ENCODE data around the gene CALHM2. TPM values are rescaled to one million over a fixed set of nuclear protein-coding genes. Genes with fewer than 3 reads are reported as not detected.

Gene CALHM2
- polyA plus RNA-seq, 1 donor from 2014 or later: 35.0 TPM

DNA sequence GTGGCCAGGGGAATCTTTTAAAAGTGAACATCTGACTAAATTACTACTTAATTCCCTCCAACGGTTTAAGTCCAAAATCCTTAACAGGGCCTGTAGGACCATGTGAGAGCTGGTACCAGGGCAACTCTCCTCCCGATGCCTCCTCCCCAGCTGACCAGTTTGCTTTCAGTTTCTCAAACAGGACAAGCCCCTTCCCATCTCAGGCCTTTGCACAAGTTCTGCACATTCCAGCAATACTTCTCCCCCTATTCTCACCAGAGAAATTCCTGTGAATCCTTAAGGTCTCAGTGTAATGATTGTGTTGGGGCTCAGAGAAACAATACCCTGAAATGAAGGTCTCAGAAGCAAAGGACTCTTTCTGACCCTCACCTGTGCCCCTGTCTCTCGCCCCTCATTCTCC lies 14.6 kb upstream of the CALHM2 start:
- Mint-ChIP-seq H3K4me1 (peaks cover 44 to 54% (median 50%) of the 10 kb centered on the region in 3 donors), H3K27me3 (no peaks in the 10 kb centered on the region), H3K9me3 (no peaks in the 10 kb centered on the region), H3K4me3 (peak overlapping the region; percentile 6 to 89 (median 64)), H3K27ac (peak overlapping the region; percentile 87 to 97 (median 94)), H3K36me3 (no peaks in the 10 kb centered on the region)

DNA sequence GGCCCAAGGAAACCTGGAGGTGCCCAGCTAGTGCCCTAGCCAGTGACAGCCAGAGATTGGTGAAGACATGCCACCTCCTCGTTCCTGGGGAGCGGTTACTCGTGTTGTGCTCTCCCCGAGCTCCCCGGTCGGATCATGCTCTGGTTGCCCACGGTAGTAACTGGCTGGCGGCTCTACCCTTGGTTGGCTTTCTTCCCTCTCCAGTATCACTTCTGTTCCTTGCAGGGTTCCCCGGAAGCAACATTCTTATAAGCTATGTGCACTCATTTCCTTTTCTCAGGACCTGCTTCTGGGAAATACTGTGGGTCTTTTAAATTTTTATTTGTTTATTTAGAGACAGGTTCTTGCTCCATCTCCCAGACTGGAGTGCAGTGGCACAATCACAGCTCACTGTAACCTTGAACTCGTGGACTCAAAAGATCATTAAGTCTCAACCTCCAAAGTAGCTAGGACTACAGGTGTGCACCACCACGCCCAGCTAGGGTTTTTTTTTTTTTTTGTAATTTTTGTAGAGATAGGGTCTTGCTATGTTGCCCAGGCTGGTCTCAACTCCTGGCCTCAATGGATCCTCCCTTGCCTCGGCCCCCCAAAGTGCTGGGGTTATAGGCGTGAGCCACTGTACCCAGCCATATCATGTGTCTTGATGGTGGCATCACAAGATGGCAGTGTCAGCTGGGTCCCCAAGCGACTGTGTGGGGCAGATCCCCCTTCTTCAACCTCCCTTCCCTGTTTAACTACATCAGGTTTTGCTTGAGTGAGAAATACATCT lies 13.4 kb upstream of the CALHM2 start:
- peak overlapping the region in 2 of 3 donors; percentile 60 to 73 for H3K27ac Mint-ChIP-seq
- peak overlapping the region in 1 of 4 donors; percentile 45 for H3K4me3 Mint-ChIP-seq
- H3K36me3 Mint-ChIP-seq: no peaks in the 10 kb centered on the region
- H3K27me3 Mint-ChIP-seq: no peaks in the 10 kb centered on the region
- no peaks in the 10 kb centered on the region for H3K9me3 Mint-ChIP-seq
- H3K4me1 Mint-ChIP-seq: peaks cover 37 to 45% (median 44%) of the 10 kb centered on the region in 3 donors

DNA sequence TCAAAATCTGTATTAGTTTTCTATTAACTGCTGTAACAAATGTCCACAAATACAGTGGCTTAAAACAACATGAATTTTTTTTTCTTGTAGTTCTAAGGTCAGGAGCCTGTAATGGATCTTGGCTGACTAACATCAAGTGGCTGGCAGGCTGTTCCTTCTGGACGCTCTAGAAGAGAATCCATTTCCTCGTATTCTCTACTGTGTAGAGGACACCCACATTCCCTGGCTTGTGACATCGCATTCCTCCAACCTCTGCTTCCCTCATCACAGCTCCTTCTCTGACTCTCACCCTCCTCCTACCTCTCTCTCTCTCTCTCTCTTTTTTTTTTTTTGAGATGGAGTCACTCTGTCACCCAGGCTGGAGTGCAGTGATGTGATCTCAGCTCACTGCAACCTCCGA lies 11.3 kb upstream of the CALHM2 start:
- H3K27me3 Mint-ChIP-seq: peaks cover 2% of the 10 kb centered on the region
- no peaks in the 10 kb centered on the region for H3K9me3 Mint-ChIP-seq
- peak overlapping the region in 1 of 3 donors; percentile 42 for H3K27ac Mint-ChIP-seq
- H3K36me3 Mint-ChIP-seq: no peaks in the 10 kb centered on the region
- H3K4me1 Mint-ChIP-seq: peaks cover 29 to 41% (median 34%) of the 10 kb centered on the region in 3 donors
- peak overlapping the region in 1 of 4 donors; percentile 17 for H3K4me3 Mint-ChIP-seq

DNA sequence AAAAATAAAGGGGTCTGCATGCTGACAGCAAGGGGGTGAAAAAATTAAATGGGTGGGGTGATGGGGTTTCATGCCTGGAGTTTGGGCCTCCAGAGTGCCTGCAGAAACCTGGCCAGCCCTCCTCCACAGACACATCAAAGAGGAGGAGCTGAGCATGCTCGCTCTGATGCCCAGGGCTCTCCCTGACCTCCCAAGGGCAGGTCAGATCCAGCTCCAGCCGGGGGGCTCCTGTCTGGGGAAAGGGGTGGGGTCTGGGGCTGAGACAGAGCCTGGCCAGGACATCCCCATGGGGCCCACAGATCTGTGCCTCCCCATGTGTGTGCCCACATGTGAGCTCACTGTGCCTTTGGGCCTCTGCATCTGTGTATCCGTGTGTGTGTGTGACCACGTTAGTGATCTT lies 7.4 kb upstream of the CALHM2 start:
- Mint-ChIP-seq H3K4me1 (peaks cover 12 to 14% (median 14%) of the 10 kb centered on the region in 3 donors), H3K27ac (peak overlapping the region in 1 of 3 donors; percentile 22), H3K27me3 (peaks cover 2% of the 10 kb centered on the region), H3K4me3 (peak overlapping the region in 1 of 4 donors; percentile 85), H3K36me3 (no peaks in the 10 kb centered on the region), H3K9me3 (no peaks in the 10 kb centered on the region)

DNA sequence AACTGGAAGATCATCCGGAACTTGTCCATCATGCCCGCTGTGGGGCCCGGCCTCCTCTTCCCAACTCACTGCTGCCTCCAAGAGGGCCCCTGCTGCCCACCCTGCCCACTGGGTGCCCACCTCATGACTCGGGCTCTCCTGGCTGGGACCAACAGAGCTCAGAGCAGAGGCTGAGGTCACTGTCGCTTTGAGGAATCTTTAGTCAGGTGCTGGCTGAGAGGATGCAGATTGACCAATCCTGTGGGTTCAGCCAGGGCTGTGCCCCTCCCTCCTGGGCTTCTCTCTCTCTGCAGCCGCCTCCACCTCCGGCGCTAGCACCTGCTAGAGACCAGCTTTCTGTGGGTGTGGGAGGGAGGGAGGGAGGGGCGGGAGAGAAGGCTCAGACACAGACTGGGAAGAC lies 6.5 kb upstream of the CALHM2 start, which contains the start of gene CALHM1:
TSS of gene CALHM1 (minus strand) at position 181 of the 400 bp plus-strand sequence. CDS start at position 32, 149 bp downstream.
- H3K9me3 Mint-ChIP-seq: no peaks in the 10 kb centered on the region
- H3K36me3 Mint-ChIP-seq: no peaks in the 10 kb centered on the region
- peaks cover 2% of the 10 kb centered on the region for H3K27me3 Mint-ChIP-seq
- H3K27ac Mint-ChIP-seq: peak within 1 kb of the TSS in 1 of 3 donors; percentile 75
- peaks cover 11 to 12% (median 11%) of the 10 kb centered on the region in 3 donors for H3K4me1 Mint-ChIP-seq
- peak within 1 kb of the TSS; percentile 38 to 85 (median 60) for H3K4me3 Mint-ChIP-seq

DNA sequence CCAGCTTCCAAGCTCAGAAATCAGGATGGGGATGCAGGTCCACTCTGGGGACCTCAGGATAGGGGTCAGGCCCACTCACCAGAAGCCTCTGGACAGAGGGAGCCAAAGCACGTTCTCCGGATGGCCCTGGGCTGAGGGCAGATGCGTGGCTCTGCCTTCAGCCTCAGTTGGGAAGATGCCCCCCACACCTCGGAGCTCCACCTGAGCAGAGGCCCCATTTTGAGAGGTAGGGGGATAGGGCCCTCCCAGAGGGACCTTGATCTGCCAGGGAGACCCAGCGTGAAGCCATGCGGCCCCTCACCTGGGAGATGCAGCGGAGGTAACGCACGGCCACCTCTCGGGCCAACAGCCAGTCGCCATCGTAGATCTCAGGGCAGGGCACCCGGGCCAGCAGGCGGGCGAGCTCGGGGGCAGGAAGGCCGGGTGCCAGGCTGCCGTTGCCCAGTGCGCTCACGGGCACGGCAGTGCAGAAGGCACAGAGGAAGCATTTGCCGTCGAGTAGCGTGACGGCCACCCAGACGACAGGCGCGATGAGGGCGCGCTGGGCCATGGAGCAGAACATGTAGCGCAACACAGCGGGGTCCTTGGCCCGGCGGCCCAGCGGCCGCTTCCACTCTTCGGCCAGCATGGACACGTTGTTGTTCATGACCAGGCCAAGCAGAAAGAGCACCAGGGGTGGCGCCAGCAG lies 5.9 kb upstream of the CALHM2 start:
- H3K27me3 Mint-ChIP-seq: peaks cover 2% of the 10 kb centered on the region
- peaks cover 12 to 16% (median 14%) of the 10 kb centered on the region in 3 donors for H3K4me1 Mint-ChIP-seq
- peak overlapping the region in 1 of 3 donors; percentile 75 for H3K27ac Mint-ChIP-seq
- H3K4me3 Mint-ChIP-seq: peak overlapping the region in 1 of 4 donors; percentile 54
- no peaks in the 10 kb centered on the region for H3K36me3 Mint-ChIP-seq
- no peaks in the 10 kb centered on the region for H3K9me3 Mint-ChIP-seq

DNA sequence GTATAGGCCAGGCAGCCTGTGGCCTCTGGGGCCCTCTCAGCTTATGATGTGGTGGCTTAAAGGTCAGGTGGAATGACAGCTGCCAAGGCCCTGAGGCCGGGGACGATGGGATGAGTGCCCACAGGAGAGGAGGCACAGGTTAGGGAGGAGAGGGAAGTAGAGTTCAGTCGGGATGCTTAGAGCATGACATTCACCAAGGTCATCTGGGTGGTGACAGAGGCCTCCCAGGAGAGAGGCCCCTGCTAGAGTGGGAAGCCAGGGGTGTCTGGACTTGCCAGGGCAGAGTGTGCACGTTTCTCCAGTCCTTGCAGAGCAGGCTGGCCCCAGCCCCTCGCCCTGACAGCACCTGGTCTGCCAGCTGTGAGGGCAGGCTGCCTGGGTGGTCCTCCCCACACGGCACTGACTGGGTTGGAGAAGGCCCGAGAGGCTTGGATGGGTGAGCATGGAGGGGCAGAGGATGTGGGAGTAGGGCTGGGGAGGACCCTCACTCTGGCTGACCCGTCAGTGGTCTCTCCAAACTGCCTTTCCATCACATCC lies 5.1 kb upstream of the CALHM2 start:
- Mint-ChIP-seq H3K9me3 (no peaks in the 10 kb centered on the region), H3K27ac (peak overlapping the region in 1 of 3 donors; percentile 41), H3K4me3 (peak overlapping the region in 3 of 4 donors; percentile 68 to 80 (median 72))

DNA sequence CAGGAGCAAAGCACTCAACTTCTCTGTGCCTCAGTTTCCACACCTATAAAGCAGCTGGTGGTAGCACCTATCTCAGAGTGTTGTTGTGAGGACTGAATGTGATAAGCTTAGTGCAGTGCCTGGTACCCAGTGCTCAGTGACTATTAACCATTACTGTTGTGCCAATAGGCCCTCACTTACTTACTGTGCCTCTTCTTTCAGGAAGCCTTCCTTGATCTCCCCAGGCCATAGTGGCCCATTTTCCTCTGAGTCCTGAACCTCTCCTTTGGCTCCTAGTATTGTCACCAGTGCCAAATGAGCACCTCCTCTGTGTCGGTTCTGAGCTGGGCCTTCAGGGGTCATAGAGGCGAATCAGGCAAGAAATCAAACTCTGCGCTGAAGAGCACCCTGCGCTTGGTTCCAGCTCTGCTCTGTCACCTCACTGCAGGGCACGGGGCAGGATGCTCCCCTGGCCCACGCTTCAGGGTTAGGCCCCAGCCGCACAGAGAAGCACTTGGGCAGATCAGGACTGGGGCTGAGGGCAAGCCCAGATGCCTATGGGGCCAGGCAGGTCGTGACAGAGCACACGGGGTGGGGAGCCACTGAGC lies 4.0 kb upstream of the CALHM2 start:
- peak overlapping the region in 1 of 3 donors; percentile 75 for H3K27ac Mint-ChIP-seq
- H3K27me3 Mint-ChIP-seq: peaks cover 2% of the 10 kb centered on the region
- no peaks in the 10 kb centered on the region for H3K36me3 Mint-ChIP-seq
- no peak overlapping the region for H3K4me3 Mint-ChIP-seq
- no peaks in the 10 kb centered on the region for H3K9me3 Mint-ChIP-seq
- peaks cover 17 to 22% (median 17%) of the 10 kb centered on the region in 3 donors for H3K4me1 Mint-ChIP-seq

More for the DNA sequence above, 5.1 kb upstream of the CALHM2 start:
- Mint-ChIP-seq H3K4me1 (peaks cover 16 to 21% (median 17%) of the 10 kb centered on the region in 3 donors), H3K27me3 (peaks cover 2% of the 10 kb centered on the region), H3K36me3 (no peaks in the 10 kb centered on the region)

DNA sequence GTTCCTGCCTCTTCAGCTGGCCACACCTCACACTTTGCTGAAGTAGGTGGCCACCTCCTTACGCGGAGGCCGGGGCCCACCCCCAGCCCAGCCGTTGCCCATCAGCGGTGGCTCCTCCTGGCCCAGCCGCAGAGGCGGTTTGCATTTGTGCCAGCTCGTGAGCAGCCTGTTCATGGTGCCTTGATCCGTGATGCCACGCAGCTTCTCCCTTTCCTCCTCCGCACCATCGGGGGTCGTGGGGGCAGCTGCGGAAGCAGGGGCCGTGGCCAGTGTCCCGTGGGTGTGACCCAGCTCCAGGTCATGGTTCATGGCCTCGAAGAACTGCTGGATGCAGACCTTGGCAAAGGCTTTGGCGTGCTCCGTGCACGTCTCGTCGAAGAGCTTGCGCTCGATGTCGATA lies 3.1 kb upstream of the CALHM2 start:
- H3K9me3 Mint-ChIP-seq: no peaks in the 10 kb centered on the region
- H3K4me1 Mint-ChIP-seq: peaks cover 25 to 31% (median 26%) of the 10 kb centered on the region in 3 donors
- peak overlapping the region in 1 of 4 donors; percentile 31 for H3K4me3 Mint-ChIP-seq
- H3K36me3 Mint-ChIP-seq: no peaks in the 10 kb centered on the region
- H3K27me3 Mint-ChIP-seq: peaks cover 1% of the 10 kb centered on the region
- H3K27ac Mint-ChIP-seq: no peak overlapping the region

DNA sequence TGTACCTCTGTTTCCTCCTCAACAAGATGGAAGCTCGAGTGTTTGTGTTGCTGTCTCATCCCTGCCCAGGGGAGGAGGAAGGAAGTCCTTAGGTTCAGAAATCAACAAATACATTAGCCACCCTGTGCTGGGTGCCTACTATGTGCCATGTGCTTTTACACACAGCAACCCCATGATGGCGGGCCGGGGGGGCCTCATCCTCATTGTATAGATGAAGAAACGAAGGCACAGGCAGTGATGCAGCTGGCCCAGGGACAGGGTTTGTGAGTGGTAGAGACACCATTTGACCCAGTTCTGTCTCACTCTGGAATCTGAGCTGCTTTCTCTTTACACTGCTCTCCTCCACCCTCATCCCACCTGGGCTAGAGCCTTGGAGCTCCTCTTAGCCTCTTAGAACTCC lies 1.9 kb upstream of the CALHM2 start:
- Mint-ChIP-seq H3K9me3 (no peaks in the 10 kb centered on the region), H3K4me3 (peak overlapping the region in 1 of 4 donors; percentile 91), H3K4me1 (peaks cover 26 to 37% (median 31%) of the 10 kb centered on the region in 3 donors), H3K27me3 (no peaks in the 10 kb centered on the region), H3K27ac (peak overlapping the region in 1 of 3 donors; percentile 47), H3K36me3 (peaks cover 3% of the 10 kb centered on the region)

DNA sequence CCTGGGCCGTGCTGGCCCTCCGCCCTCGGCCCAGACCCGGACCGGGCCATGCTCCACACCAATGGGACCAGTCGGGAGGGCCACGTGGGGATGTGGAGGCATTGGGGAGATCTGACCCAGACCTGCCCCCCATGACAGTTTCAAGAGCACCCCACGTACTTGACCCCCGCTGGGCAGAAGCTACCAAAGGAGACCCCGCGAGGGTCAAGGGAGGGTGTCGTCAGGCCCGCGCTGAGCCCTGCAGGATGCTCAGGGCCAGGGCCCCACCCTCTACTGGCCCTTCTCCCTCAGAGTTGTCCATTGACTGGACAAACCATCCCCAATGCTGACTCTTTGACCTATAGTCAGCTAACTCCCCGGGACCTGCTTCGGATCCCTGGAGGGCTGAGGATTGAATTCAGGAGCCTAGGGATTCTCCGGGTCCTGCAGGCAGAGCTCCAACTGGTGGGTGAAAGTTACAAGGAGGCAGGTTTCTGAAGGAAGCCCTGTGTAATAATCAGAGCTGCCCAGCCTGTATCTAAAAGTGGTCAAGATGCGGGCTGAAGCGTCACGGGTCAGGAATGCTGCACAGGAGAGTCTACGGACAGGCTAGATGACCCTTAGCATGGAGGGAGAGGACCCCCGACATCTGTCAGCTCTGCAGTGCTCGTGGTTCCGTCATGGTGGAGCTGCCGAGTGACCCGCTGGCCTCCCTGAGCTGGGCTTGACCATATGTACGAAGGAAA lies 498 bp upstream of the CALHM2 start:
- Mint-ChIP-seq H3K27ac (peak overlapping the region; percentile 46 to 95 (median 48)), H3K36me3 (peaks cover 5% of the 10 kb centered on the region), H3K4me1 (peaks cover 31 to 40% (median 33%) of the 10 kb centered on the region in 3 donors), H3K4me3 (peak overlapping the region; percentile 90 to 95 (median 93)), H3K9me3 (no peaks in the 10 kb centered on the region), H3K27me3 (no peaks in the 10 kb centered on the region)

DNA sequence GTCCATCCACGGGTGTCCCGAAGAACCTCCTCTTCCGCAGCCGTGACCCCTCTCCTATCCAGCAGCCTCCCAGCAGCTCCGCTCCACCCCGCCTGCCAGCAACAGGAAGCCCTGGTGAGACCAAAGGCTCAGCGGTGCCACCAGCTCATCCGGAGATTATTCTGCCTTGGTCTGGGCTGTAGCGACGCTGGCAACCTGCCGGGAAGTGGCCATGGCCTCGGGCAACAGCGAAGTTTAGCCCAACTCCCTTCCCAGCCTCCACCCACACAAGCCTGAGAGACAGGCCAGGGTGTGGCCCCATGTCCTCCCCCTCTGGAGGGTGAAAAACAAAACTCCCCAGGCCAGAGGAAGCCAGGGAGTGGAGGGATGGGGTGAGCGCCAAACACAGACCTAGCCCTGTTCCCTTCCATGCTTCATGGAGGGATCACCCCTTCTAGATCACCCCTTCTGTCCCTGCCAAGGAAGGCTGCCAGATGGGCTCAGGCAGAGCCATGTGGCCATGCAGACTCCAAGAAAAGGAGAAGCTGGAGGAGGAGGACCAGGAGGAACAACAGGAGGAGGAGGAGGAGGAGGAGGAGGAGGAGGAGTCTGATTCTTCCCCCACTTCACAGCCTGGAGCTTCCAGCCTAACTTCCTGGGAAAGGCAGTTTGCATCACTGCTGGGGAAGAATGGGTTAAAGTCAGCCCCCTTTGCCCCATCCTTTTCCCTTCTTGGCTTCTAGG lies 918 bp downstream of the CALHM2 start:
- Mint-ChIP-seq H3K4me3 (peak overlapping the region; percentile 90 to 96 (median 93)), H3K27ac (peak overlapping the region; percentile 86 to 95 (median 87)), H3K4me1 (peaks cover 33 to 36% (median 34%) of the 10 kb centered on the region in 3 donors), H3K27me3 (no peaks in the 10 kb centered on the region), H3K36me3 (peaks cover 5% of the 10 kb centered on the region), H3K9me3 (no peaks in the 10 kb centered on the region)

DNA sequence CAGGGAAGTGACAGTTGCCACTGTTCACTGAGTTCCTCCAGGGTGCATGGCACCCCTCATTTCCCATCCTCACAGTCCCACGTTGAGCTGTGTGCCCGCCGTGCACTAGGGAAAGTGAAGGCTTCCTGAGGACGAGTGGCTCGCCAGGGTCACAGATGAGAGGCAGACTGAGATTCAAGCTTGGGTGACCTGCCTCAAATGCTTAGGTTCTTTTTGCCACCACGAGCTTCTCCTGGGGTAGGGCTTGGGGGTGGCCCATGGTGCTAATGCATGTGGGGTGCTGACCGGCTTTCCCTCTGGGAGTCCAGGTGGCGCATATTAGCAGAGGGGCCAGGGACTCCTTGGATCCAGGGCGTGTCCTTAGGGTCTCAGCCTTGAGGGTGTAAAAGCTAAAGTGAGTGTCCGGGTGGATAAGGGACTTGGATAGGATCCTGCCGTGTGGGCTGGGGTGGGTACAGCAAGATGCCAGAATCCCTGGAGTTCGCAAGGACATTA lies 1.9 kb downstream of the CALHM2 start:
- H3K27ac Mint-ChIP-seq: peak overlapping the region; percentile 87 to 95 (median 93)
- H3K9me3 Mint-ChIP-seq: no peaks in the 10 kb centered on the region
- no peaks in the 10 kb centered on the region for H3K27me3 Mint-ChIP-seq
- H3K4me3 Mint-ChIP-seq: peak overlapping the region; percentile 87 to 95 (median 90)
- peaks cover 5% of the 10 kb centered on the region for H3K36me3 Mint-ChIP-seq
- H3K4me1 Mint-ChIP-seq: peaks cover 33 to 36% (median 34%) of the 10 kb centered on the region in 3 donors
